Ecto neural progenitor cell (in vitro differentiated cells): ENCODE measurements around the gene CD302.
"Not testable (repeated sequence)": the region's sequence is repeated elsewhere in the genome, so short reads cannot be mapped to it uniquely, and the experiment has no call there.

Source experiments
- DNase-seq: peaks from one replicate; pipeline ENCODE4 v3.0.0-alpha.2; 2018; ENCODE audit warnings: low spot score

The CD302 gene

DNA sequence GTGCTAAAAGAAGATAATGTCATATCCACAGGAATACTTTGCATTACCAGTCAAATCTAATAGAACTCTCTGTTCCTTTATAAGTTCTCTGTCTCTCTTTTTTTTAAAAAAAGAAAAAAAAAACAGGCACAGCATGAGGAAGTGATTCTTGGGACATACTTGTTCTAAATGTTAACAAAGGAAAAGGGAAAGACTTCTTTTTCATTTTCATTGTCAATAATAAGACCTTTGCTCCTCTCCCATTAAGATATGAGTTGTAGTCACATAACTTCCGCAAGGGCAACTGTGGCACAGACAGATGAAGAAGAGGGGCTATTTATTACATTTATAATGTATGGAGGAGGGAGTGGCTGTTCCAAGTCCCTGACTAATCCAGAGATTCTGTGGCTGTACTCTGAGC lies 4.7 kb downstream of the CD302 start:
- DNase-seq = no peak

DNA sequence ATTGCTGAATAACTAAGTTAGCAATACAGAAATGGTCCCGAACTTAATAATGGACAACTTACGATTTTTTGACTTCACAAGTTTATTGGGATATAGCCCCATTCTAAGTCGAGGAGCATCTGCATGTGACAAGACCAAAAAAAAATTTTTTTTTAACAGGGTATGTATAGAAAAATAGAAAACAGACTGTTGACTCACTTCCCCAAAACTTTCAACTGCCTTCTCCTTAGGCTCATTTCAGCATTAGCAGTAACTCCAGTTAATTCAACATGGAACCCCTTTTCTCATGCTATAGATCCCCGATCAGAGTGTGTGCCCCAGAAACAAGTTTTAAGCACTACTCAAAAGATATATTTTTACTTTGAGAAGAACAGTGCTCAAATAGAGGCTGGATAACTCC lies 5.4 kb downstream of the CD302 start:
- DNase-seq = no peak

DNA sequence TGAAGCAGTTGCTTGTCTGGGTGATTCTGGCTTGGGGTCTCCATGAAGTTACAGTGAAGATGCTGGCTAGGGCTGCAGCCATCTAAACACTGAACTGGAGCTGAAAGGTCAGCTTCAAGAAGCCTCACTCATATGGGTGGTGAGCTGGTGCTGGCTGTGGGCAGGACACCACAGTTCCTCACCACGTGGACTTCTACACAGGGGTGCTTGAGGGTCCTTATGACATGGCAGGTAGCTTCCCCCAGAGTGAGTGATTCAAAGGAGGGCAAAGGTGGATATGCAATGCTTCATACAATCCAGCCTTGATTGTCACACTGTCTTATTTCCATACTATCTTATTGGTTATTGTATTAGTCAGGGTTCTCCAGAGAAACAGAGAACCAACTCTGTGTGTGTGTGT lies 6.0 kb downstream of the CD302 start:
- no peak for DNase-seq

DNA sequence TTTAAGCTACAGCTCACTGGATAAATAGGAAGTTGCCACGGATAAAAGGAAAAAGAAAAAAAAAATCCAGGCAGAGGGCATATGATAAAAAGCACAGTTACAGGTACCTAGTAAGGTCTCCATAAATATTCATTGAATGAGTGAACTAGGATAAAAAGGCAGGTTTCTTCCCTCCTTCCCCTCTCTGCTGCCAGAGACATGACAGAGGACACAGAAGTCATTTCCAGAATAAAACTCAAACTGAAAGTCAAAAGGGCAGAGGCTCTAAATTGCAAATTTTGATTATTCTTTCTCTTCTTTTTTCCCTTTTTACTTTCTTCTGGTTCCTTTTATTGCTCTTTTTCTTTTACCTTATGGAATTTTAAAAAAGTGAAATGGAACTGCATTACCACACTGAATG lies 7.7 kb downstream of the CD302 start:
- DNase-seq = no peak

DNA sequence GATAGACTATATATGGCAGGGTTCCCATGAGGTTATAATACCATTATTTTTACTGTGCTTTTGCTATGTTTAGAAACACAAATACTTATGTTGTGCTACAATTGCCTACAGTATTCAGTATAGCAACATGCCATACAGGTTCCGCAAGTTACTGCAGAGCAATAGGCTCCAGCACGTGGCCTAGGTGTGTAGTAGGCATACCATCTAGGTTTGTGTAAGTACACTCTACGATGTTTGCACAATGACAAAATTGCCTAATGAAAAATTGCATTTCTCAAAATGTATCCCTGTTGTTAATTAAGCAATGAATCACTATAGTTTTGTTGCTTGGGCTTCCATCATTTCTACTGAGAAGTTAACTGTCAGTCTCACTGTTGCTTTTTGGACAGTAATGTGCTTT lies 9.8 kb downstream of the CD302 start:
- DNase-seq = no peak

DNA sequence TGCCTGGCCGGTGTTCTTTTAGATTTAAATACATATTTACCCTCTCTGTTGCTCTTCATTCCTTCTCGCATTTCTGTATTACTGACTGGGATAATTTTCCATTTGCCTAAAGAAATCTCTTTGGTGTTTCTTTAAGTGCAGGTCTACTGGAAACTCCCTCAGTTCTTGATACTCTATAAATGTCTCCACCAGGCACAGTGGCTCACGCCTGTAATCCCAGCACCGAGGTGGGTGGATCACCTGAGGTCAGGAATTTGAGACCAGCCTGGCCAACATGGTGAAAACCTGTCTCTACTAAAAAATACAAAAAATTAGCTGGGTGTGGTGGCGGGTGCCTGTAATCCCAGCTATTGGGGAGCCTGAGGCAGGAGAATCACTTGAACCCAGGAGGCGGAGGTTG lies 10.4 kb downstream of the CD302 start:
- not testable (repeated sequence) for DNase-seq

DNA sequence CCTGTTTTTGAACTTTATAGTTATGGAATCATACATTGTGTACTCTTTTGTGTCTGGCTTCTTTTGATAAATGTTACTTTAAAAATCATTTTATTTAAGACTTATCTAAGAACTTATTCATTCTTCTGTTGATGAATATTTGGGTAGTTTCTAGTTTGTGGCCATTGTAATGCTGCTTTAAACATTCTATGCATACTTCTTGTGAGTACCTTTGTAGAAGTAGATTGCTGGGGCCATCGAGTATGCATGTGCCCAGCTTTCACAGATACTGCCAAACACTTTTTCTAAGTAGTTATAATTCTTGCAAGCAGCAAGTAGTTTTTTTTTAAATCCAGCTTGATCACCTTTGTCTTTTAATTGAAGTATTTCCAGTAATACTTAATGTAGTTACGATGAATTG lies 11.1 kb downstream of the CD302 start:
- no peak for DNase-seq

DNA sequence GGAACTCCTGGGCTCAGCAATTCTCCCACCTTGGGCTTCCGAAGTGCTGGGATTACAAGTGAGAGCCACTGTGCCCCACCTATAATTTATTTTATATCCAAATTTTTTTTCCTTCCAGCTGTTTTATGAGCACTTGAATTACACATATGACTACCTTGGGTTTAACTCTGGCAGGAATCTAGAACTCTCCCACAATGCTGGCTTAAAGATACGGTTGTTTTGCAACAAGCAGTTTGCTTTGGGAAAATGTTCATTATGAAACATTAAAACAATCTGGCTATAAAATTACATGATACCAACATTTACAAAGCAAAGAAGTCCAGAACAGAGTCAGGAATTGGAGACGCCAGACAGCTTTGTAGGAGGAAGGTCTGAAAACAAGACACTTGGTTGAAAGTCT lies 12.8 kb downstream of the CD302 start:
- no peak for DNase-seq

DNA sequence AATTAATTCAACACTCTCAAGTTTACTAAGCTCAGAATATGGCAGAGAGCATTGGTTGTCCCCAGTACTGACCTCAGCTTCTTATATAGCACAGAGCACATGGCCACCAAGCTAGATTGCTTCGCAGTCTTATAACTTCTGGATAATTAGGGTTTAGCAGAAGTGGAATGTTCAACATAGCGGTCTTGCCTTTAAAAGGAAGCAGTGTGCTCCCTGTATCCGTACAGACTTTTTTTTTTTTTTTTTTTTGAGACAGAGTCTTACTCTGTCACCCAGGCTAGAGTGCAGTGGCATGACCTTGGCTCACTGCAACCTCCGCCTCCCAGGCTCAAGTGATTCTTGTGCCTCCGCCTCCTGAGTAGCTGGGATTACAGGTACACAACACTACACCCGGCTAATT lies 13.3 kb downstream of the CD302 start:
- DNase-seq = not testable (repeated sequence)

DNA sequence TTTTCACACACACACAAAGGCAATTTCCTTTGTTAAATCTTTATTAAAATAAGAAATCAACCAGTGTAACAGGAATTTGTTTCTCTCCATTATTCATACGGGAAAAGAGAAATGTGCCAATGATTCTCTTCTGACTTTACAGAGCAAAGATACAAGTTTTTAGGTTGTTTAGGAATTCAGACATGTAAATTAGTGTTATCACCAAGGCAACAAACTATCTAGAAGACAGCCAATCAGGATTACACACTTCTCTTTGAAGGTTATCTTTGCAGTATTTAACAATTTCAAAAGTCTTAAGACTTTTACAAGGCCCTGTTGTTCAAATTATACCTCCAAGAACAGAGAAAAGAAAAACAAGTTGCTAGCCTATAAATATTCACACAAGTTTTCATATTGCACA lies 14.5 kb downstream of the CD302 start:
- no peak for DNase-seq

DNA sequence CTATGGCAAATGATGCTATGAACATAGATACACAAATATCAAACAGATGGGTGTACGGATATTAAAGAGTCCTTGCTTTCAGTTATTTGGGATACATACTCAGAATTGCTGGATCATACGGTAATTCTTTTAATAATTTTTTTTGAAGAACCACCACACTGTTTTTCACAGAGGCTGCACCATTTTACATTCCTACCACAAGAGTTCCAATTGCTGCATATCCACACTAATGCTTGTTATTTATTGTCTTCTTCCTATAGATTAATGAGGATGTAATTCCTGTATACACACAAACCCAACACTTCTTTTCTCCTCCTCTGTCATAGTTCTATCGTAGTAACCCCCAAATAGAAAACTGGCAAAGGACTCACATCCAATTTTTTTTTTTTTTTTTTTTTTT lies 21.7 kb downstream of the CD302 start:
- no peak for DNase-seq

DNA sequence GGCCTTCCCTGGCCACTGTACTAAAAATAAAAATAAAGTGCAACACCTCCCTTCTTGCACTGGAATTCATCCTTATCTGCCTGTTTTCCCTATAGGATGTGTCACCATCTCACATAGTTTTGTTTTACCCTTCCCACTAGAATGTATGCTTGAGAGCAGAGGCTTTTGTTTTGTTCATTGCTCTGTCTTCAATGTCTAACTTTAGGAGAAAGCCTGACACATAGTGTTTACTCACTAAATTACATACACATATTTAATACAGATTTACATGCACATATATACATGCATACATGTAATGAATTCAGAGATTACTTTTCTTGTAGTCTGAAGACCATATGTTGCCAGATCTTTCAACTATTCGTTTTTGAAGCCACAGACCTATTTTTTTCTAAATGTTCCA lies 23.0 kb downstream of the CD302 start:
- DNase-seq = no peak

DNA sequence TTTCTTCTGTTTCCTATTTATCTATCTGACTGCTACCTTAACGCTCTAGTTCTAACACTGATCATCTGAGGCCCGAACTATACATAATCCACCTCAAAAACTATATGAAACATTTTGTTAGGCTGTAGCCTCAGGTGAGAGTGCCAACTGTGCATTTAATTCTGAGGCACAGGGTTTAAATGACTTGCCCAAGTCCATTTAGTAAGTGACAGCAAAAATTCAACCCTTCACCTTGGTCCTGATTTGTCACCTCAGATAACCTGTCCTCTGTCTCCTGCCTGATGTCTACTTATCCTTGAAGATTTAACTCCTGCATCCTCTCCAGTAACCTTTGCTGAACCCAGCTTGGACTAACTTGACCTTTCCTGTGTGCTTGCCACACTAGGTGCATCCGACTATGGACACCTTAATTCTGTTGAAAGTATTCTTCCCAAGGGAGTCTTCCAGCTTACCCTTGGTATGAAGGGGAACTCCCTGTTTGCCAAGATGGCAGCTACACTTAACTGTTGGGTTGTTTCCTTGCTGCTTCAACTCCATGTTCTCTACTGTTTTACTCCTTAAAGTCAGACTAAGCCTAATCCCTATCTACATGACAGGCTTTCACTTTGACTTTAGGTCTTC lies 23.5 kb downstream of the CD302 start:
- DNase-seq = no peak

DNA sequence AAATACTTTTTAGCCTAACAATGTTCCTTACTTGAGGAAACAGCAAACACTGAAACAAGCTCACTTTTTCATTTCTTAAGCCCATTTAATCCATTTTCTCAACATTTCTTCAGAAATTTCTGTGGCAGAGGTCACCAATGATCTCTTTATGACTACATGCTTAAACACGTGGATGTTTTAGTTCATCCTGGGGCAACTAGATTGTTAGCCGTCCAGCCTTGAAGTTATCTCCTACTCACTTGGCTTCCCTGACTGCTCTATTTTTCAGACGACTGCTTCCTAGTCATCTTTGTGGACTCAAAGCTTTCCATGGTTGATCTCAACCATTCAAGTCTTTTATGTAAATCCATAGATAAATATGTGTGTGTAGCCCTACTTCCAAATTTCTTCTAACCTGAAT lies 24.1 kb downstream of the CD302 start:
- no peak for DNase-seq

DNA sequence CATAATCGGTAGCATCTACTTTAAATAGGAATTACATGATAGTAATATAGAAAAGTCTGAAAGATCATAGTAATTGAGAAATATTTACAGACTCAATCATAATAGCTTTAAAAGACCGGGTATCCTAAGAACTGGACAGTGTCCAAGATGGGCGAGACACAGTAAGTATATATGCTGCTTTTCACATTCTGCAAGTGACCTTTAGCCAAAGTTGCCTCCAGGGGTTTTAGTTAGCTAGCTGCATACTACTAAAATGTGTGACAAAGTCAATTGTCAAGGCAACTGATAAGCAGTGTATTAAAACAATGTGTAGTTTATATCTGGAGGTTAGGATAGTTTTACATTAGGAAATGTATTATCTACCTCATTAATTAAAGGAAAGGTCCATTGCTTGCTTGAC lies 24.6 kb downstream of the CD302 start:
- no peak for DNase-seq

DNA sequence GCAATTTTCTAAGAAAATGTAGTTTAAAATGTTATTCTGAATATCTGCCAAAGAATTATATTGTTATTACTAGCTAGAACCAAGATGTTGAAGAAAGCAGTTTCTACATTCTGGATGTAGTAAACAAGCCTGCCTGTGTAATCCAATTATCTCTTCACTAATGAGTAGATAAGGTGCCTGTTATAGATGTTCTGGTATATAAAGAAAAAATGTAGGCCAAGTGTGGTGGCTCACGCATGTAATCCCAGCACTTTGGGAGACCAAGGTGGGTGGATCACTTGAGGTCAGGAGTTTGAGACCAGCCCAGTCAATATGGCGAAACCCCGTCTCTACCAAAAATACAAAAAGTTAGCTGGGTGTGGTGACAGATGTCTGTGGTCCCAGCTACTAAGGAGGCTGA lies 28.9 kb downstream of the CD302 start:
- no peak for DNase-seq

DNA sequence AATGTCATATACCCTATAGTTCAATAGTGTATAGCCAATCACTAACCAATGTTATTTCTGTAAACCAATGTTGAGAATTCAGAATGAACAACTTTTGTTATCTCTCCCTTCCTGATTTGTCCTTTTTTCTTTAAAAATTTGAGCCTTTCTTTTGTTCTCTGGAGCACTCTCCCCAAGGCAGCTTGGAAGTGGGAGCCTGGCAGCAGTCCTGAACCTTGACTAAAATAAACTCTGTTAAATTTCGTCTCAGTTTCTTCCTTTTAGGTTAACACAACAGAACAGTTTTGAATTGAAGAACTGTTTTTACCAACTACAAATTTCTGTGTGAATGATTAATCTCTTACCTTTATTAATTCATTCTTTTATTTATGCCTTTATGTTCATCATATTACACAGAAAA lies 35.9 kb downstream of the CD302 start:
- DNase-seq = no peak

DNA sequence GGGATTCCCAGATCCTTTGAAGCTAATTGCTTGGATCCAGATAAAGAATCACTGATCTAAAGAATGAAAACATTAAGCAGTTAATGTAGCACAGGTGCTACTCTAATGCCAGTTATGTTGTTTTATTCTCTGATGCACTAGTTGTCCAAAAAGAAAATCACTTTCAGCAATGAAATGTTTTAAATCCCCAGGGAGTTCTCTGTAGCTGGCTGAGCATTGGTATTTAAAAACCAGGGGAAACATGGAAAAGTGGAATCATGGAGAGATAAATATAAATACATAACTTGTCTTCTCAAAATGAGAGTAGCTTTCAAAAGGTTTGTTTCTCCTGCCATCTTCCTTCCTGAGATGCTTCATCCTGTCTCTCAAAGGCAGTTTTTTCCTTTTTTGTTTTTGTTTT lies 37.7 kb downstream of the CD302 start:
- no peak for DNase-seq

DNA sequence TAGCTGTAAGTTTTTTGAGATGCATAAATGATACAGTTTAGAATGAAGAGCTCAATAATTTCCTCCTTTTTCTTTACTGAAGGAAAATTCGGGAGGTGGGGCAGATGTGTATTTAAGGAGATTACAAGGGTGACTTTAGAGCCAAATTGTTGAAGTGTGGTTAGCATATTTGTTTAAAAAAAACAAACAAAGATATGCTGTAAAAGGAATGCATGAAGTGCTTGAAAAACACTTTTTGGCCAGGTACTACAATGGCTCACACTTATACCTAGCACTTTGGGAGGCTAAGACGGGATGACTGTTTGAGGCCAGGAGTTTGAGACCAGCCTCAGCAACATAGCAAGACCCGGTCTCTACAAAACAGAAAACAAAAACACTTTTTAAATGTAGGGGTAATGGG lies 38.4 kb downstream of the CD302 start:
- DNase-seq = no peak

DNA sequence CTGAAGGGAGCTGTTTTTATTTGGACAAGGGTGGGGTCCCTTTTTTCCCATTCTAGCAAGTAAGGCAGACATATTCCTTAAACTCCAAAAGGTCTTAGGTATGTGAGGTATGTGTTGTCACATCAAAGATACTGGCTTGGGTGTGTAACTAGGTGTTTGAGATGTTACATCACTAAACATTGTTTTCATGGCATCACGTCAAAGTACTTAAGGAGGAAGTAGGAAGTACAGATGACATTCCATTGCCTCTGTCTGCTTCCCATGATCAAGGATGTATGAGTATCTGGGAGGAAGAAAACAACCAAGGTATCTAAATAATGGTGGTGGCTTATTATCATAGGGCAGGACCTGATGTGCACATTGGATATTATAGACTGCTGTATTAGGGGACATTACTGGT lies 39.3 kb downstream of the CD302 start:
- no peak for DNase-seq

DNA sequence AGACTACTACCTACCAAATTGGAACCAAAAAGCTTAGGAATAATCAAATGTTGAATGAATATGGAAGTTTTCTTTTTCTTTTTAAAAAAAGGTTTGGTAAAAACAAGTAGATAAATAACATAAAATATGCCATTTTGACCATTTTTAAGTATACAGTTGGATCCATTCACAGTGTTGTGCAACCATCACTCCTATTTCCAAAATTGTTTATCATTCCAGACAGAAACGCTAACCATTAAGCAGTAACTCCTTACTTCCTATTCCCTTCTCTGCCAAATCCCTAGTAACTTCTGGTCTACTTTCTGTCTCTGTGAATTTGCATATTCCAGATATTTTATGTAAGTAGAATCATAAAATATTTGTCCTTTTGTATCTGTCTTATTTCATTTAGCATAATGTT lies 39.8 kb downstream of the CD302 start:
- no peak for DNase-seq

DNA sequence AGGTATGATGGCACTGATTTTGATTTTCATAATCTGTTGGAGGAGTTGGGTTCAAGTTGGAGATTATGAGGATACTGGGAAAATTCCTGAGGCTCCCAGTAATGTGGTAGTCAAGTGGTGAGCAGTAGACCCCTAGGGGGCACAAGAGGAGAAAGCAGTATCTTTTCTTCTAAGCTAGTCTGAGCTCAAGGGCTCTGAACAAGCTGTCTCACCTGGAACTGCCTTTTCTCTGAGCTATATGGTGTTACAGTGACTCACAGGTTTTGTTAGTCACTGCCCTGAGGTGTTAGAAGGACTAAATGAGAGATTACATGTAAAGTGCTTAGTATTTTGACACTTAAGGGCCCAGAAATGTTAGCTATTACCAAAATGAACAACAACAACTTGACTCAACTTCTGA lies 42.2 kb downstream of the CD302 start:
- DNase-seq = no peak

DNA sequence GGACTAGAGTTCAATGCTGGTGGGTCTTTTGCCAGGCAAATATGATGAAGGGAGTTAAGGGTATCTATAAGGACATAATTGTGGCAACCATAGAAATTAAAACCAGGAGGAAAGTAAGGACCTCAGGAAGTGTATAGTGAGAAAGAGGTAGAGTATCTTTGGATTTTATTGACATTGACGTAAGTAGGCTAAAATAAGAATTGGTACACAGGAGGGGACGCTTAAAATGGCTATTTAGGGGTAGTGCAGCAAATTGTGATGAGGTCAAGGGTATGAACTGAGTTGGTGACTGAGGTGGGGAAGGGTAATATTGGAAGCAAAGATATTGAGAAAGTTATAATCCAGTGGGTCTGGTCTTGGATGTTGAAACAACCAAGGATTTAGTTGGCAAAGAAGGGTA lies 43.0 kb downstream of the CD302 start:
- DNase-seq = no peak

DNA sequence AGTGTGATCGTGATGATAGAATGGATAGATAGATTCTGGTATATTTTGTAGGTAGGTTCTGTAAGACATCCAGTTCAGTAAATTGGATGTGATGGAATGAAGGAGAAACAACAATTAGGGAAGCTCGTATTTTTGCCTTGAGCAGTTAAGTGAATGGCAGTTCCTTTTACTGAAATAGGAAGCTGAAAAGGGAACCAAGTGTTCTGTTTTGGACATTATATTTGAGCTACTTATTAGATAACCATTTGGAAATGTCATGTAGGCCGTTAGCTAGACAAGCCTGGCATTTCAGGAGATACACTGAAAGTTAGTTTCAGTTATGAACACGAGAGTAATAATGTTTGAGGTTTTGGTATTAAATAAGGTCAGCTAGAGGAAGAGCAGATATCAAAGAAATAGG lies 44.2 kb downstream of the CD302 start:
- DNase-seq = no peak

DNA sequence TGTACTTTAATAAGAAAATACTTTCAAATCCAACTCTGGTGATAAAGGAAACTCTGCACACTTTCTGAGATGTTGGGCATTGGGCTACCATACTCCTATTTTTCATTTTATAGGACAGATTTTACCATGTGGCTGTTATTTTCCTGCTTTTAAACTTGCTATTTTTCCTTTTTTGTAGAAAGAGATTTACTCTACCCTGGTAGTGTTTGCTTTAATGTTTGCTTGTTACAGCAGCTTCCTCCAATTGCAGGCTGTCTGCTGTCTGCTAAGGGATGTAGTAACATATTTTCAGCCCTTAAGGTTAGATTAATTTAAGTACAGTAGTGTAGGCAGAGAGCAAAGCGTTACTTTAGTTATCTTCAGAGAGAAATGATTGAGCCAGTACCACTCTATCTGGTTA lies 47.1 kb downstream of the CD302 start:
- no peak for DNase-seq
